Lung microvascular endothelial cell (primary cell): ENCODE data around the gene HRAS. TPM values are rescaled to one million over a fixed set of nuclear protein-coding genes. Genes with fewer than 3 reads are reported as not detected.

Experiments used
- DNase-seq, 2 donors: peaks; one replicate each; pipeline versions ENCODE4 v3.0.0 to v3.0.0-alpha.2; 2010; ENCODE audit warnings: low read depth in 2 of 2
- total RNA-seq: library from RNA; depleted of rRNA; stranded (reverse); fragments of >200 nt; gene quantifications from 2 replicates; pipeline ENCODE4 v1.2.1, GENCODE V29; 2014

Gene HRAS
- total RNA-seq, 1 donor from 2014 or later = 45.4 TPM

- DNase-seq = peak; percentile 30 to 67
Observed at GRCh38 chr11:554428-555226, 19.3 kb upstream of the HRAS start.

- DNase-seq = no peak
Observed at GRCh38 chr11:553988-554340, 18.6 kb upstream of the HRAS start.

- DNase-seq = no peak
Observed at GRCh38 chr11:553083-553987, 18.0 kb upstream of the HRAS start.

GRCh38 chr11:551596-551995 is 16.2 kb upstream of the HRAS start:
- no peak for DNase-seq

- DNase-seq = no peak
Observed at GRCh38 chr11:551131-551530, 15.8 kb upstream of the HRAS start.

- DNase-seq = no peak
Observed at GRCh38 chr11:550746-551085, 15.3 kb upstream of the HRAS start.

- no peak for DNase-seq
Observed at GRCh38 chr11:550021-550745, 14.8 kb upstream of the HRAS start.

- DNase-seq = no peak
Observed at GRCh38 chr11:548700-549603, 13.6 kb upstream of the HRAS start.

- no peak for DNase-seq
Observed at GRCh38 chr11:545171-545570, 9.8 kb upstream of the HRAS start.

- no peak for DNase-seq
Observed at GRCh38 chr11:544817-545166, 9.4 kb upstream of the HRAS start.

GRCh38 chr11:541433-541885 is 6.1 kb upstream of the HRAS start:
- no peak for DNase-seq

GRCh38 chr11:540583-541432 is 5.4 kb upstream of the HRAS start:
- DNase-seq = no peak

GRCh38 chr11:539971-540481 is 4.7 kb upstream of the HRAS start:
- DNase-seq = no peak

GRCh38 chr11:538431-539051 is 3.2 kb upstream of the HRAS start:
- no peak for DNase-seq

- DNase-seq = no peak
Observed at GRCh38 chr11:537622-538430, 2.5 kb upstream of the HRAS start.

GRCh38 chr11:536841-537621 is 1.7 kb upstream of the HRAS start, which contains the start of gene LRRC56:
TSS of gene LRRC56 (plus strand) at chr11:537527. CDS start at chr11:540685, 3,158 bp downstream.
- peak; percentile 67 to 81 for DNase-seq

- no peak for DNase-seq
Observed at GRCh38 chr11:535210-535518, 212 bp downstream of the HRAS start.
